Fibroblast of skin of right biceps (primary cell): ENCODE results near the gene NPY4R.
"Not testable (repeated sequence)": the region's sequence is repeated elsewhere in the genome, so short reads cannot be mapped to it uniquely, and the experiment has no call there.

Experiments used
- DNase-seq: peaks from one replicate; pipeline ENCODE4 v3.0.0-alpha.2; 2013

Gene NPY4R

GRCh38 chr10:46455992-46456391 lies 9.8 kb downstream of the NPY4R start:
- not testable (repeated sequence) for DNase-seq

- DNase-seq, result not testable (repeated sequence)
These were observed 14.4 kb downstream of the NPY4R start for GRCh38 chr10:46451365-46451764.

GRCh38 chr10:46450829-46451228 lies 14.9 kb downstream of the NPY4R start:
- not testable (repeated sequence) for DNase-seq

GRCh38 chr10:46447439-46447838 lies 18.3 kb downstream of the NPY4R start:
- DNase-seq, result not testable (repeated sequence)

GRCh38 chr10:46445389-46446122 lies 20.2 kb downstream of the NPY4R start:
- DNase-seq, result not testable (repeated sequence)

GRCh38 chr10:46443422-46443821 lies 22.3 kb downstream of the NPY4R start:
- DNase-seq, result not testable (repeated sequence)

GRCh38 chr10:46442706-46443275 lies 23.0 kb downstream of the NPY4R start:
- DNase-seq, result not testable (repeated sequence)

- DNase-seq, result not testable (repeated sequence)
These were observed 23.9 kb downstream of the NPY4R start for GRCh38 chr10:46441837-46442278.

- not testable (repeated sequence) for DNase-seq
These were observed 24.8 kb downstream of the NPY4R start for GRCh38 chr10:46440942-46441341.

- not testable (repeated sequence) for DNase-seq
These were observed 42.2 kb downstream of the NPY4R start for GRCh38 chr10:46423550-46423949.

GRCh38 chr10:46419570-46420379 lies 46.0 kb downstream of the NPY4R start:
- not testable (repeated sequence) for DNase-seq

- not testable (repeated sequence) for DNase-seq
These were observed 47.5 kb downstream of the NPY4R start for GRCh38 chr10:46418283-46418682.

- DNase-seq, result not testable (repeated sequence)
These were observed 50.5 kb downstream of the NPY4R start for GRCh38 chr10:46415291-46415690.

- not testable (repeated sequence) for DNase-seq
These were observed 53.1 kb downstream of the NPY4R start for GRCh38 chr10:46412665-46413064.

GRCh38 chr10:46411123-46411522 lies 54.6 kb downstream of the NPY4R start:
- DNase-seq, result not testable (repeated sequence)
